PFSK-1 (cell line): ENCODE results near the gene NFE2L2.
A peak's percentile ranks its signal among the peaks of the same experiment; 100 is the strongest.

Experiments
- FOXP2 ChIP-seq: optimal IDR thresholded peaks from 2 replicates; pipeline ENCODE3; 2011; ENCODE audit warnings: borderline replicate concordance, control low read depth, inconsistent platforms; ENCODE audit not compliant: insufficient read depth; ENCODE audit errors: extremely low read length, extremely low read depth
- POLR2AphosphoS5 ChIP-seq: IDR thresholded peaks from 2 replicates; pipeline ENCODE4 v1.6.1; 2012; ENCODE audit warnings: low read depth, mild to moderate bottlenecking, control low read depth, low read length, moderate library complexity
- REST ChIP-seq, 2 experiments: IDR thresholded peaks; 2 replicates each; pipeline versions ENCODE4 v1.6.1 to v1.8.0; 2011 to 2012; ENCODE audit warnings: low read depth in 2 of 2, low read length in 2 of 2, control low read depth in 1 of 2, inconsistent platforms in 1 of 2, mild to moderate bottlenecking in 1 of 2, moderate library complexity in 1 of 2; ENCODE audit not compliant: insufficient read depth in 1 of 2
- SIN3A ChIP-seq: IDR thresholded peaks from 2 replicates; pipeline ENCODE4 v1.6.1; 2012; ENCODE audit warnings: mild to moderate bottlenecking, low read length, moderate library complexity, borderline replicate concordance; ENCODE audit not compliant: insufficient read depth
- TAF1 ChIP-seq: IDR thresholded peaks from 2 replicates; pipeline ENCODE4 v1.6.1; 2012; ENCODE audit warnings: low read length, control low read depth, borderline replicate concordance; ENCODE audit not compliant: insufficient read depth

NFE2L2 gene

DNA sequence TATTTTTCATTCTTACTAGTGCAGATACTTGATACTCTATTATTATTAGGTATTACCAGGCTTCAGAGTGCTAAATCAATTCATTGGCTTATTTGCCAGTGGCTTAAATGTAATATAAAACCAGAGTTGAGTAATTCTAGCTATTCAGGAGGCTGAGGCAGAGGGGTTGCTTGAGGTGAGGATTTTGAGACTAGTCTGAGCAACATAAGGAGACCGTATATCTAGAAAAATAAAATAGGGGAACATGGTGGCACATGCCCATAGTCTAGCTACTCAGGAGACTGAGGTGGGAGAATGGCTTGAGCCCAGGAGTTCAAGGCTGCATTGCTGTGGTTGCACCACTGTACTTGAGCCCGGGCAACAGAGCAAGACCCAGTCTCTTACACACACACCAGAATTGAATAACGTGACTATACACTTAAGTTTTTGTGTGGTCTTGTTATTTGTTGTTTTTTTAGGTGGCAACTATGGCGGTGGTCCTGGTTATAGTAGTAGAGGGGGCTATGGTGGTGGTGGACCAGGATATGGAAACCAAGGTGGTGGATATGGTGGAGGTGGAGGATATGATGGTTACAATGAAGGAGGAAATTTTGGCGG is 47.2 kb downstream of the NFE2L2 start:
- TF ChIP-seq REST (IDR thresholded peaks at IDR 0.05; ENCODE audit: insufficient read depth in 1 of 2, low read depth in 2 of 2, low read length in 2 of 2) (no peak), POLR2AphosphoS5 (no peak), FOXP2 (no peak)

- TF ChIP-seq TAF1 (no peak; the same call in 1 of the 2 replicates), SIN3A (peak; percentile 67; the same call in 1 of the 2 replicates), REST (IDR thresholded peaks at IDR 0.05; ENCODE audit: insufficient read depth in 1 of 2, low read depth in 2 of 2, low read length in 2 of 2) (no peak), FOXP2 (peak; percentile 67), POLR2AphosphoS5 (peak; percentile 37; the same call in 1 of the 2 replicates)
These were observed 51.4 kb downstream of the NFE2L2 start for GRCh38 chr2:177212891-177213856.

DNA sequence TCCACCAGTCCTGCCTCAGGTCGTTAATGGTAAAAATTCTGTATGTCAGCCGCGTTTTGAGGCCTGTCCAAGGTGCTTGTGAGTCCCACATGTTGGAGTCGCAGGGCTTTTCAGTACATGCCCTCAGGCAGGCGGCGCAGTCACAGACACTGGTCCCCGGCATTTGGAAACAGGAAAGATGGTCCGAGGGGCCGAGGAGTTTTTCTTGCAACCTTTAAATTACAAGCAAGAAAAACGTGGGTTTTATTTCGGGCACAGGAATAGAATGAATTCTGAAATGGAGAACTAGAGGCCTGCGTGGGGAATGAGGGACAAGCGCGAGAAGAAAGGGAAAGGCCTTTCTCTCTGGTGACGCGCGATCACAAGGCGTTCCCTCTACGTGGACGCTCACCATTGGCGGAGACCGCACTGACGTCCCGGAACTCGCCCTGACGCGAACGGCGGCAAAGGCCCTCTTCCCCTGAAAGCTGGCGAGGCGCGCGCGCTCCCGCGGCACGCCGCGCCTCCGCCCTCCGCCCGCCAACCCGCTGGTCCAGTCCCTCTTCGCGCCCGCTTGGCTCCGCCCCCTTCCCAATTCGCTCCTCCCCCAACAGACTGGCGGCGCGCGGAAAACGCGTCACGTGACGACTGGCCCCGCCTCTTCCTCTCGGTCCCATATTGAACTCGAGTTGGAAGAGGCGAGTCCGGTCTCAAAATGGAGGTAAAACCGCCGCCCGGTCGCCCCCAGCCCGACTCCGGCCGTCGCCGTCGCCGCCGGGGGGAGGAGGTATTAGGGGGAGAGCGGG is 52.2 kb downstream of the NFE2L2 start, which contains the start of gene HNRNPA3:
HNRNPA3 (plus strand) TSS at position 689 of the 785 bp plus-strand sequence; CDS start at position 695, 6 bp downstream.
- no peak for TF ChIP-seq FOXP2
- peak; percentile 86 for TF ChIP-seq TAF1
- TF ChIP-seq POLR2AphosphoS5, result peak; percentile 95
- TF ChIP-seq REST (IDR thresholded peaks at IDR 0.05; ENCODE audit: insufficient read depth in 1 of 2, low read depth in 2 of 2, low read length in 2 of 2), result peak in 1 of 2 experiments; percentile 81; a peak in 2 of 4 replicates
- 0 out of 2 replicates have a peak, but pooled peaks have one; percentile 44 for TF ChIP-seq SIN3A

- TF ChIP-seq FOXP2, result no peak
- TF ChIP-seq POLR2AphosphoS5, result no peak
- no peak for TF ChIP-seq SIN3A
- TF ChIP-seq TAF1, result no peak
- no peak for TF ChIP-seq REST (IDR thresholded peaks at IDR 0.05; ENCODE audit: insufficient read depth in 1 of 2, low read depth in 2 of 2, low read length in 2 of 2)
These were observed 52.9 kb downstream of the NFE2L2 start for GRCh38 chr2:177211576-177212105.
